CD4-positive, alpha-beta T cell treated with Interleukin-2 at 100 ng/mL for 4 hours (primary cell): Measurements from ENCODE around the gene SSX5.
"Not testable (repeated sequence)": the region's sequence is repeated elsewhere in the genome, so short reads cannot be mapped to it uniquely, and the experiment has no call there.

ENCODE experiments used
- DNase-seq: peaks from one replicate; pipeline ENCODE4 v3.0.0-alpha.2; 2020; ENCODE audit warnings: low spot score

The SSX5 gene

GRCh38 chrX:48196745-48197201 is at the start of gene SSX5:
Gene SSX5, minus strand, starts transcription at chrX:48196795. Its CDS starts 1,437 bp downstream, at chrX:48195358.
- DNase-seq: no peak

- DNase-seq: not testable (repeated sequence)
These were observed 27.6 kb upstream of the SSX5 start for GRCh38 chrX:48224196-48224595.

- not testable (repeated sequence) for DNase-seq
These were observed 17.7 kb upstream of the SSX5 start for GRCh38 chrX:48214341-48214740.

- DNase-seq: not testable (repeated sequence)
These were observed 6.6 kb downstream of the SSX5 start for GRCh38 chrX:48190024-48190423.

GRCh38 chrX:48181882-48182281 is 14.7 kb downstream of the SSX5 start:
- not testable (repeated sequence) for DNase-seq

- DNase-seq: no peak
These were observed 15.8 kb downstream of the SSX5 start for GRCh38 chrX:48180811-48181210.

GRCh38 chrX:48179691-48180090 is 16.9 kb downstream of the SSX5 start:
- no peak for DNase-seq

- DNase-seq: not testable (repeated sequence)
These were observed 30.3 kb downstream of the SSX5 start for GRCh38 chrX:48166322-48166721.

GRCh38 chrX:48165241-48165640 is 31.4 kb downstream of the SSX5 start:
- no peak for DNase-seq

- DNase-seq: no peak
These were observed 40.6 kb downstream of the SSX5 start for GRCh38 chrX:48156014-48156413.

GRCh38 chrX:48154796-48155195 is 41.8 kb downstream of the SSX5 start:
- no peak for DNase-seq

GRCh38 chrX:48153769-48154168 is 42.8 kb downstream of the SSX5 start:
- DNase-seq: no peak

- DNase-seq: peak; percentile 24
These were observed 53.9 kb downstream of the SSX5 start for GRCh38 chrX:48142697-48143096.

GRCh38 chrX:48141810-48142508 is 54.6 kb downstream of the SSX5 start:
- DNase-seq: not testable (repeated sequence)

- not testable (repeated sequence) for DNase-seq
These were observed 57.5 kb downstream of the SSX5 start for GRCh38 chrX:48139076-48139475.
